GM19467 (cell line): ENCODE measurements around the gene DXO.
A peak's percentile ranks its signal among the peaks of the same experiment; 100 is the strongest.
"Not testable (repeated sequence)": the region's sequence is repeated elsewhere in the genome, so short reads cannot be mapped to it uniquely, and the experiment has no call there.

Experiments
- ATAC-seq: cut with Tn5 transposase; IDR thresholded peaks from one replicate; pipeline ENCODE4 v1.9.1; 2021; ENCODE audit warnings: mild to moderate bottlenecking, moderate library complexity; ENCODE audit not compliant: unreplicated experiment

DXO gene

GRCh38 chr6:31958741-31959739 lies 12.9 kb downstream of the DXO start, which contains the start of the genes NELFE and SKIC2:
NELFE (minus strand) TSS chr6:31958971; CDS start chr6:31958446, 525 bp downstream.
SKIC2 (plus strand) TSS chr6:31959175; CDS start chr6:31959193, 18 bp downstream.
- ATAC-seq = peak; percentile 92

- ATAC-seq = peak; percentile 8
These were observed 13.6 kb downstream of the DXO start for GRCh38 chr6:31958412-31958740.

GRCh38 chr6:31956796-31957195 lies 15.1 kb downstream of the DXO start:
- no peak for ATAC-seq

DNA sequence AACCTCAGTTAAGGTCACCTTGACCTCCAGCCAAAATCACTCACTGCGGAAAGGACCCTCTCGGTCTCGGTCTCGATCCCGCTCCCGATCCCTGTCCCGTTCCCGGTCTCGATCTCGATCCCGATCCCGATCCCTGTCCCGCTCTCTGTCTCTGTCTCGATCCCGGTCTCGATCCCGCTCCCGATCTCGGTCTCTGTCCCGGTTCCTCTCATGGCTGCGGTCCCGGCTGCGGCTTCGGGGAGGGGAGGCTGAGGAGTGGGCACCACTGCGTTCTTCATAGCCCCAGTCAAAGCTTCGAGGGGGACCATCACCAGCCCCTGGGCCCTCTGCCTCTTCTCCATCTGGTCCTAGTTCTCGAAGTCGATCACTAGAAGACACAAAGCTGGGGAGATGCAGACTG lies 17.4 kb downstream of the DXO start:
- no peak for ATAC-seq

DNA sequence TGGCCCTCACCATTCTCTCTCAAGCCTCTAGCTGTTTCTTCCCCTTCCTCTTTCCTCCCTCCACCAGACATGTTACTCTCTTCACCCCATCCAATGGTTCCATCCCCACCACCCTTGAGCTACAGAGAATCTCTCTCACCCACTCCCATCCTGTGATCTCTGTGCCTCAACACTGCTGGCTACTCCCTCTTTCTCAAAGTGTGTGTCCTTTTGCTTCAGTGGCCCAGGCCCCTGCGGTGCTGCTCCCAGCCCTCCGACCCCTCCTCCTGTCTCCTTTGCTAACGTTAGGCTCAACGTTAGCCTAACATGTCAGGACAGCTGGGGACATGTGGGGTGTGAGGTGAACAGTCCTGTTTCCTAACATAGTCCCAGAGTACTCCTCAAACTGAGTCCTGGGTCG lies 19.0 kb downstream of the DXO start:
- no peak for ATAC-seq

DNA sequence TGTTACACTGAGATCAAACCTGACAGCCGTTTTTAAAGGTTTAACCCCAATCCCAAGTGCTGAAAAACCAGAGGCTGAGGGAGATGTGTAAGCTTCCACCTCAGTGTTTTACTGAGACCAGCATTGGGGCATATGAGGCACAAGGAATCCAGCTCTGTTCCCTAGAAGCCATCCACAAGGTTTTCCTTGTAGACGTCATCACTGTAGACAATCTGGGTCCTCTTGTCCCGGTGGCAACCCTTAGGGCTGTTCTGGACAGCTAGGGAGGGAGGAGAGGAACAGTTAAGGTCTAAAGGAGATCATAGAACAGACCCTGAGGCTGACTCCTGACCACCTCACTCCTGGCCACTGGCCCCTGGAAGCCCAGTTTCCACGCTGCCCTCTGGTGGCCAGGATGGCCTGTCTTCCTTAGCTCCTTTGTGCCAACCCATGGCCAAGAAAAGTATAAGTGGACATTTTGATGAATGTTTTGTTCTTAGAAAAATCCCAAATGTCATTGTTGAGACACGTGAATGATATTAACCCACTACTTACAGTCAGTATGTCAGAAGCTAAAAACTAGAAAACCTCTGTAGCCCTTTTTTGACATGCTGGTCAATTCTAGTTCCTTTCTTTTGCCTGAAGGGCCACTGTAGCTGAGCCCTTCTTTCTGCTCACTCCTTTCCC lies 19.7 kb downstream of the DXO start:
- ATAC-seq = no peak

DNA sequence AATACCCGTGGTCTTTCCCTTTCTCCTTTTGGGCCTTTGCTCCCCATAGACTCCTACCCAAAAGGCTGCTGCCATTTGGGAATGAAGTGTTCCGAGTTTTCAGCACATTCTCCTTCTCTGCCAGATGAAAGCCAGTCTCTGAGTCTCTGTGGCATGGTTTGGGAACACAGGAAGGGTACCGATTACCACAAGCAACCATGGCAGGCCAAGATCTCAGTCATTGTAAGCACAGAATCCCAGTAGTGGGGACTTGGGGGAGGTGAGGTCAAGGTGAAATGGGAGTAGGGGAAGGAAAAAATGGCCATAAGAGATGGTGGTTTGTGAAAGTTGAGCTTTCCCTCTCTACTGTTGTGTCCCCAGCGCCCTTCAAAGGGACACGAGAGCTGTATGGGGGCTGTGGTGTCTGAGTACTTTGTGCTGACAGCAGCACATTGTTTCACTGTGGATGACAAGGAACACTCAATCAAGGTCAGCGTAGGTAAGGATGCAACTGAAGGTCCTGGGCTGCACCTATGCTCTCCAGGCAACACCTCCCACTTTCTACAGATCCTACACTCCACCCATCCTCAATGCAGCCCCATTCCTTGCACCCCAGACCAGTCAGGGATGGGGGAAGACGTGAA lies 21.9 kb downstream of the DXO start:
- ATAC-seq = no peak

DNA sequence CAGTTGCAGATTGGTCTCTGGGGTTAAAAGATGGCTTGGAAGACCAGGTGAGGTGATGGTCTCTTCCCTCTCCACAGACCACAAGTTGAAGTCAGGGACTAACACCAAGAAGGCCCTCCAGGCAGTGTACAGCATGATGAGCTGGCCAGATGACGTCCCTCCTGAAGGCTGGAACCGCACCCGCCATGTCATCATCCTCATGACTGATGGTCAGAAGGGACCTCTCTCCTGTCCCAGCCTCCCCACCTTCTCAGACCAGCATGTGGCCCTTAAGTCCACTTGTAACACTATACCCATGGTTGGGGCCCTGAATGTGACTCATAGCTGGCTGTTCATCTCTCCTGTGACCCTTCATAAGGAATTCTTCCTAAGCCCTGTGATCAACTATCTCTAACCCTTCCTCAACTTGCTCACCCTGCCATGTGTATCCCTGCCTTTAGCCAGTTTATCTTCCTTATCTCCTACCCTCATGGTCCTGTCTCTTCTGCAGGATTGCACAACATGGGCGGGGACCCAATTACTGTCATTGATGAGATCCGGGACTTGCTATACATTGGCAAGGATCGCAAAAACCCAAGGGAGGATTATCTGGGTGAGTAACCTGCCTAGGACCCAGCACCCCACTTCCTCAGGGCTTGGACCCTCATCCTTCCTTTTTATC lies 23.1 kb downstream of the DXO start:
- no peak for ATAC-seq

DNA sequence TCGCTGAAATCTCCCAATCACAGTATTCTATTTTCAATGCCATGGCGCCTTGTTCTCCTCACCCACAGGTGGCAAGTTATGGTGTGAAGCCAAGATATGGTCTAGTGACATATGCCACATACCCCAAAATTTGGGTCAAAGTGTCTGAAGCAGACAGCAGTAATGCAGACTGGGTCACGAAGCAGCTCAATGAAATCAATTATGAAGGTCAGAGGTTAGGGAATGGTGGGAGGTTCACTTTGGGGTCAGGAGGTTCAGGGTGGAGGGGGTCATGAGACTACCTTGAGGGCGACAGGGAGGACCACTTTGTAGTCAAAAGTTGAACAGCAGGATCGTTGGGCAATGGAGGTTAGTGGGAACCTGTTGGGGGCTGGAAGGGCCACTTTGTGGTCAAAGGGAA lies 23.6 kb downstream of the DXO start:
- ATAC-seq = no peak

DNA sequence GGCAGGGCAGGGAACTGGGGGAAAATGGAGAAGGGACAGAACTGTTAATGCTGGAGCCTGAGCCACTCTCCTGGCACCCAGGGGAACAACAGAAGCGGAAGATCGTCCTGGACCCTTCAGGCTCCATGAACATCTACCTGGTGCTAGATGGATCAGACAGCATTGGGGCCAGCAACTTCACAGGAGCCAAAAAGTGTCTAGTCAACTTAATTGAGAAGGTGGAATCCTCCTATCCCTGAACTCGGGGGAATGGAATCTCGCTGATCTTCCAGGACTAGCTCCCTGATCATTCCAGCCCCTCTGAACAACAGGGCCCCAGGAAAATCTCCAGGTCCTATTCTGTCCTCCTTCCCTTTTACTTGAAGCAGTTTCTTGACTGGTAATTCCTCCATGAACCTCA lies 24.1 kb downstream of the DXO start:
- no peak for ATAC-seq

DNA sequence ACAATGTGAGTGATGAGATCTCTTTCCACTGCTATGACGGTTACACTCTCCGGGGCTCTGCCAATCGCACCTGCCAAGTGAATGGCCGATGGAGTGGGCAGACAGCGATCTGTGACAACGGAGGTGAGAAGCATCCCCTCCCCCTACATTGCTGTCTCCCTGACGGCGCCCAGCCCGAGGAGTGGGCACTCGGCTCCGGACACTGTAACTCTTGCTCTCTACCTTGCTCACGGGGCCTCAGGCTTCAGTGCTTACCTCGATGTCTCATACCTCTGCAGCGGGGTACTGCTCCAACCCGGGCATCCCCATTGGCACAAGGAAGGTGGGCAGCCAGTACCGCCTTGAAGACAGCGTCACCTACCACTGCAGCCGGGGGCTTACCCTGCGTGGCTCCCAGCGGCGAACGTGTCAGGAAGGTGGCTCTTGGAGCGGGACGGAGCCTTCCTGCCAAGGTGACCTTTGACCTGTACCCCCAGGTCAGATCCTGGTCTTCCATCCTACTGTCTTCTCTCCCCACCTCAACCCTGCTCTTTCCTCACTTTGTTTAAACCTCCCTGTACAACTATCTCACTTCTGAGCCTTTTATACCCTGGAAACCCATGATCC lies 24.8 kb downstream of the DXO start:
- ATAC-seq = no peak

DNA sequence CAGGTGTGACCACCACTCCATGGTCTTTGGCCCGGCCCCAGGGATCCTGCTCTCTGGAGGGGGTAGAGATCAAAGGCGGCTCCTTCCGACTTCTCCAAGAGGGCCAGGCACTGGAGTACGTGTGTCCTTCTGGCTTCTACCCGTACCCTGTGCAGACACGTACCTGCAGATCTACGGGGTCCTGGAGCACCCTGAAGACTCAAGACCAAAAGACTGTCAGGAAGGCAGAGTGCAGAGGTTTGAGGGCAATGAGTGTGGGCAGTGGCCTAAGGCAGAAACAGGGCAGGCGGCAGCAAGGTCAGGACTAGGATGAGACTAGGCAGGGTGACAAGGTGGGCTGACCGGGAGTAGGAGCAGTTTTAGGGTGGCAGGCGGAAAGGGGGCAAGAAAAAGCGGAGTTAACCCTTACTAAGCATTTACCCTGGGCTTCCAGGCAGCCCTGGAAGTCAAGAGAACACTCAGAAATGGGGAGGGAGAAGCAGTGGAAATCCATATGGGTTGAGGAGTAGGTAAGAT lies 25.5 kb downstream of the DXO start:
- ATAC-seq = no peak

GRCh38 chr6:31945507-31946369 lies 26.2 kb downstream of the DXO start, which contains the start of gene CFB:
CFB (plus strand) TSS chr6:31946095; CDS start chr6:31946222, 127 bp downstream.
- ATAC-seq = no peak

DNA sequence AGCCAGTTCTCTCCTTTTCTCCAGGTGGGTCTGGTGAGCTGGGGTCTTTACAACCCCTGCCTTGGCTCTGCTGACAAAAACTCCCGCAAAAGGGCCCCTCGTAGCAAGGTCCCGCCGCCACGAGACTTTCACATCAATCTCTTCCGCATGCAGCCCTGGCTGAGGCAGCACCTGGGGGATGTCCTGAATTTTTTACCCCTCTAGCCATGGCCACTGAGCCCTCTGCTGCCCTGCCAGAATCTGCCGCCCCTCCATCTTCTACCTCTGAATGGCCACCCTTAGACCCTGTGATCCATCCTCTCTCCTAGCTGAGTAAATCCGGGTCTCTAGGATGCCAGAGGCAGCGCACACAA lies 26.8 kb downstream of the DXO start:
- ATAC-seq = no peak

DNA sequence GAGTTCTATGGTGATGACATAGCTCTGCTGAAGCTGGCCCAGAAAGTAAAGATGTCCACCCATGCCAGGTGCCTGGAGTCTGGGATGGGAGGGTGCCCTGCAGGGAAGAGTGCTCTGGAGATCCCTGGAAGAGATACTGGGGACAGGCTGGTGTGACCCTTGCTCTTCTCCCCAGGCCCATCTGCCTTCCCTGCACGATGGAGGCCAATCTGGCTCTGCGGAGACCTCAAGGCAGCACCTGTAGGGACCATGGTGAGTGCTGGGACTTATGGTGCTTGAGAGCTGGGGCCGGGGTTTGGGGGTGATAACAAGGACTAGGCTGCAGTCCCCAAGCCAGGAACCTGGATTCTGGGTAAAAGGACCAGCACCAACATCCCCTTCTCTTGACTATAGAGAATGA lies 28.2 kb downstream of the DXO start:
- no peak for ATAC-seq

DNA sequence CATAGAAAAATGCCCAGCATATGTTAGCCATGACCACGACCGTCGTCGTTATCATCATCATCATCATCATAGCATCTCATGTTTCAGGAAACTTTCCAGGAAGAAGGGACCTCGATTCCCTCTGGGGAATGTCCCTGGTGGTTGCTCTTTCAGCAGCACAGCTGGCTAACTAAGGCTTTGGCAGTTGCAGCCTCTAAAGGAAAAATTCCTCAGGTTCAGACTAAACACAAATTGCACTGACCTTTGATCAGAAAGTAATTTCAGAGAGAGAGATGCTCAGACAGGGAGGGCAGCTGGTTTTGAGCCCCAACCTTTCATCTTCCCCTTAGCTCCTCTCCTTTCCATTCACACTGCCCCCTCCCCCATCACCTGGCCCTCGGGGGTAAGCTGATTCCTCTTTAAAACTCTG lies 31.7 kb downstream of the DXO start:
- ATAC-seq = no peak

GRCh38 chr6:31935823-31936222 lies 36.1 kb downstream of the DXO start:
- no peak for ATAC-seq

DNA sequence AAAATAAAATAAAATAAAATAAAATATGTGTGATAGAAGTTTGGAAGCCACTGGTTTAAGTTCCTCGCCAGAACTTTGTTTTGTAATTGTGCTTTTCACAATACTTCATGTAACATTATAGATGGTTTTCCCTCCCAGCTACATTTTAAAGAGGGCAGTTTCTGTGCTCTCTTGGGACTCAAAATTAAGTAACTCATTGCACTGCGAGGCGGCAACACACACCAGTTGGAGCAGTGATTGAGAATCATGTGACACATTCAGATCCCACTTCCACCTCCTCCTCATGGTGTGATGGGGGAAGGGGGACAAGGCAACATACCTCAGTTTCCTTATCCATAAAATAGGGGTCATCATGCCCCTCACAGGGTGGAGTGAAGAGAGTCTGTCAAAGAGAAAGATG lies 36.9 kb downstream of the DXO start:
- no peak for ATAC-seq

DNA sequence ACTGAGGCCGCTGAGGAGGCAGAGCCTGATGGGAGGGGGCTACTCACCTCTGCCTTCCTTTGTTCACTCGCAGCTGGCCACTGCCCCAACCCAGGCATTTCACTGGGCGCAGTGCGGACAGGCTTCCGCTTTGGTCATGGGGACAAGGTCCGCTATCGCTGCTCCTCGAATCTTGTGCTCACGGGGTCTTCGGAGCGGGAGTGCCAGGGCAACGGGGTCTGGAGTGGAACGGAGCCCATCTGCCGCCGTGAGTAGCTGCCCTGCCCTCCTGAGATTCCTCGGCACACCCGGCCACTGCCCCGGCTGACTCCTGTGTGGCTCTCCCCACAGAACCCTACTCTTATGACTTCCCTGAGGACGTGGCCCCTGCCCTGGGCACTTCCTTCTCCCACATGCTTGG lies 38.4 kb downstream of the DXO start:
- ATAC-seq = no peak

- ATAC-seq = not testable (repeated sequence)
These were observed 39.8 kb downstream of the DXO start for GRCh38 chr6:31932137-31932536.
